ENCODE results near the gene PACRG.

- TF ChIP-seq ZNF274 (IDR thresholded peaks at IDR 0.05; ENCODE audit: low read depth, low read length), result no peak
- TF ChIP-seq YY1 (IDR thresholded peaks at IDR 0.05; ENCODE audit: insufficient read depth, insufficient read length), result no peak
- TF ChIP-seq SUZ12 (IDR thresholded peaks at IDR 0.05; ENCODE audit: extremely low read depth, insufficient read depth, insufficient read length), result no peak
Observed at GRCh38 chr6:162712694-162713093, 15.1 kb upstream of the PACRG start.

Data from NT2/D1 (cell line).